HL-60 (cell line): ENCODE measurements around the gene HOXB8.

Source experiments
- DNase-seq, 2 experiments: peaks; one replicate each; pipeline ENCODE4 v3.0.0-alpha.2; 2010 to 2020; ENCODE audit warnings: low read depth in 1 of 2, low spot score in 1 of 2
- H3K27ac ChIP-seq: fragments of 250-450 bp; sonication (Bioruptor Pico); replicated peaks from 2 replicates; pipeline ENCODE4 v1.5.1; 2020; ENCODE audit warnings: mild to moderate bottlenecking, moderate library complexity
- H3K27me3 ChIP-seq: fragments of 250-450 bp; sonication (Bioruptor Pico); 2 replicates; pipeline ENCODE4 v1.5.1; 2021; ENCODE audit warnings: mild to moderate bottlenecking, moderate library complexity; ENCODE audit not compliant: insufficient read depth, poor library complexity, severe bottlenecking
- H3K4me3 ChIP-seq: replicated peaks from 2 replicates; pipeline ENCODE4 v1.5.1; 2011; ENCODE audit warnings: mild to moderate bottlenecking, control low read depth, low read length; ENCODE audit not compliant: insufficient read depth
- CTCF ChIP-seq: IDR thresholded peaks from one replicate; pipeline ENCODE4 v1.5.1; 2011; ENCODE audit warnings: low read length, control low read depth, inconsistent platforms; ENCODE audit not compliant: insufficient read depth
- GABPA ChIP-seq: IDR thresholded peaks from 2 replicates; pipeline ENCODE4 v1.6.1; 2012; ENCODE audit warnings: low read depth
- POLR2AphosphoS5 ChIP-seq: IDR thresholded peaks from 2 replicates; pipeline ENCODE4 v1.6.1; 2012; ENCODE audit warnings: low read depth
- SPI1 ChIP-seq: IDR thresholded peaks from 2 replicates; pipeline ENCODE4 v1.6.1; 2012; ENCODE audit warnings: low read depth, mild to moderate bottlenecking, borderline replicate concordance
- TF ChIP-seq, protein P1 (sequence below): IDR thresholded peaks from 2 replicates; pipeline ENCODE4 v1.6.1; 2012; ENCODE audit warnings: low read depth; ENCODE audit not compliant: insufficient replicate concordance

Gene HOXB8

DNA sequence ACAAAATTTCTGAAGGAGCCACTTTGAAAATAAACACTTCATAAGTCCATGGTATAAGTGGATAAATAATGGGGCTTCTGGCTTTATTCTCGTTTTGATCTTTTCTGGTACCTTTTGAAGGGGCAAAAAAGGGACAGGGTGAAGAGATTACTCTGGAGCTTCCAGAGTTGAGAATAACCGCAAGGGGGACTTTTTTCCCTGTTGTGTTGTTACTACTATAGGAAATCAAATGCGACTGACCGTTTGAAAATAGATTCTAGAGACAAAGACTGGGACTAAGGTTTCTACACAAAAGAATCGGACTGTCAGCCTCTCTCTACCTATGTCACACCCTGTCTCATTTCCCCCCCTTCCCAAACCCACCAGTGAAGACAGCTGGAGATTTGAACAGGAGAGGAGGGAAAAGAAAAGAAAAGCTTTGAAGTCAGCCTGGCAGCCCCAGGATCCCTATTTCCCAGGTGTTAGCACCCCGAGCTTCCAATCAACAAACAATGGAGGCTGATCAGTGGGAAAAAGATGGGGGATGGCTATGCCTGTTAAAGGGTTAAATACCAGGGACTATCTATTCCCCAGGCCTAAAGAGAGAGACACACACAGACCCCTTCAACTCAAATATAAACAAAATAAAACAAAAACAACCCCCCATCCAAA lies 45.3 kb downstream of the HOXB8 start:
- no peak for DNase-seq
- no peak overlapping the region for H3K27ac ChIP-seq
- H3K27me3 ChIP-seq, result peaks cover 70% of the 10 kb centered on the region
- TF ChIP-seq CTCF, result no peak
- no peak for TF ChIP-seq POLR2AphosphoS5
- TF ChIP-seq, protein P1, sequence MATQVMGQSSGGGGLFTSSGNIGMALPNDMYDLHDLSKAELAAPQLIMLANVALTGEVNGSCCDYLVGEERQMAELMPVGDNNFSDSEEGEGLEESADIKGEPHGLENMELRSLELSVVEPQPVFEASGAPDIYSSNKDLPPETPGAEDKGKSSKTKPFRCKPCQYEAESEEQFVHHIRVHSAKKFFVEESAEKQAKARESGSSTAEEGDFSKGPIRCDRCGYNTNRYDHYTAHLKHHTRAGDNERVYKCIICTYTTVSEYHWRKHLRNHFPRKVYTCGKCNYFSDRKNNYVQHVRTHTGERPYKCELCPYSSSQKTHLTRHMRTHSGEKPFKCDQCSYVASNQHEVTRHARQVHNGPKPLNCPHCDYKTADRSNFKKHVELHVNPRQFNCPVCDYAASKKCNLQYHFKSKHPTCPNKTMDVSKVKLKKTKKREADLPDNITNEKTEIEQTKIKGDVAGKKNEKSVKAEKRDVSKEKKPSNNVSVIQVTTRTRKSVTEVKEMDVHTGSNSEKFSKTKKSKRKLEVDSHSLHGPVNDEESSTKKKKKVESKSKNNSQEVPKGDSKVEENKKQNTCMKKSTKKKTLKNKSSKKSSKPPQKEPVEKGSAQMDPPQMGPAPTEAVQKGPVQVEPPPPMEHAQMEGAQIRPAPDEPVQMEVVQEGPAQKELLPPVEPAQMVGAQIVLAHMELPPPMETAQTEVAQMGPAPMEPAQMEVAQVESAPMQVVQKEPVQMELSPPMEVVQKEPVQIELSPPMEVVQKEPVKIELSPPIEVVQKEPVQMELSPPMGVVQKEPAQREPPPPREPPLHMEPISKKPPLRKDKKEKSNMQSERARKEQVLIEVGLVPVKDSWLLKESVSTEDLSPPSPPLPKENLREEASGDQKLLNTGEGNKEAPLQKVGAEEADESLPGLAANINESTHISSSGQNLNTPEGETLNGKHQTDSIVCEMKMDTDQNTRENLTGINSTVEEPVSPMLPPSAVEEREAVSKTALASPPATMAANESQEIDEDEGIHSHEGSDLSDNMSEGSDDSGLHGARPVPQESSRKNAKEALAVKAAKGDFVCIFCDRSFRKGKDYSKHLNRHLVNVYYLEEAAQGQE, result no peak
- no peak for TF ChIP-seq GABPA
- no peak for TF ChIP-seq SPI1
- no peak overlapping the region for H3K4me3 ChIP-seq

DNA sequence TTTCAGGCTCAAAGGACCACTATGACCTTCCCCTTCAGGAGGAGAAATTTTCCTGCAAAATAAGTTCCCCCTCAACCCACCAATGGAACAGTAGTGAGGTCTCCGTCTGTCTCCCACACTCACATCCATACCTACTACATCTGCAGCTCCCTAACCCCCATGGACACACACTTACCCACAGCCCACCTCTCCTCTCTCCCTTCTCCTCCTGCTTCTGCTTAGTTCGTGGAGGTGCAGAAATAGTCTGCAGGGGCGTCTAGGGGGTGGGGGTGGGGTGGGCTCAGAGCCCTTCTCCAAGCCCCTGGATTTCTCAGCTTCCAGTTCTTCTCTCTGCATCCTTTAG lies 45.9 kb downstream of the HOXB8 start:
- no peak overlapping the region for H3K27ac ChIP-seq
- no peak for DNase-seq
- H3K4me3 ChIP-seq, result no peak overlapping the region
- peaks cover 68% of the 10 kb centered on the region for H3K27me3 ChIP-seq
- no peak for TF ChIP-seq SPI1
- no peak for TF ChIP-seq GABPA
- no peak for TF ChIP-seq POLR2AphosphoS5
- TF ChIP-seq CTCF, result no peak
- TF ChIP-seq, protein P1, result no peak

GRCh38 chr17:48568499-48569239 lies 46.4 kb downstream of the HOXB8 start:
- TF ChIP-seq POLR2AphosphoS5 (no peak), SPI1 (no peak)
- Histone ChIP-seq H3K27ac (no peak overlapping the region), H3K4me3 (no peak overlapping the region), H3K27me3 (peaks cover 63% of the 10 kb centered on the region)
- DNase-seq, result no peak

DNA sequence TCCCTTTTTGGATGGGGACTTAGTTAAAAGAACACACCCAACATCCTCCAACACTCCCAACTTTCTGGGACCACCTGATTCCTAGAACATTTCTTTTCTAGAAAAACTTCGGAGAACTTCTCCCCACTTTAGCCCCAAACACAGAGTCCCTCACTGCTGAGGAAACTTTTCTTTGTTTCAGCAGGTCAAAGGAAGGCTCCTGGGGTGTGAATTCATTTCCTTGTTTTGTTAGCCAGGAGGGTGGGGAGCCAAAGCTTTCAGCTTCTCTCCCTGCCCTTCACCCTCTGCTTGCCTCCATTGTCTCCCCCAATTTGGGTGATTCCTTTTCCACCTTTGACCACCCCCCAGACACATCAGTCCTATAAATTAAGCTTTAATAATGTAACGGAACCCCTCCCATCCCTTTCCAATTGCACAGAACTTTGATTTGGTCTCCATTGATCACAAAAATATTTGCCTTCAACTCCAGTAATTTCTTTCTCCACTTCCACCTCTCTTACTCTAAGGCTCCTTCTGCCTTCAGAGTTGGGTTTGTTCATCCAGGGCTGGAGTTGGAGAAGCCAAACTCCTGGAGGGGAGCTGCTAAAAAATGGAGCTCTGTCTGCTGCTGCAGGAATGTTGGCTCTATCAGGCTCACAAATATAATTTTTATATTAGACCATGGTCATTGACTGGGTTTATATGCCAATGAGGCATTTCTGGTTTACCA lies 47.3 kb downstream of the HOXB8 start:
- no peak for DNase-seq
- TF ChIP-seq CTCF, result no peak
- H3K27me3 ChIP-seq, result peaks cover 61% of the 10 kb centered on the region
- no peak overlapping the region for H3K27ac ChIP-seq
- H3K4me3 ChIP-seq, result no peak overlapping the region
